Natural killer cell (primary cell): Measurements from ENCODE around the gene DTNBP1. TPM values are rescaled to one million over a fixed set of nuclear protein-coding genes. Genes with fewer than 3 reads are reported as not detected.

Source experiments
- ATAC-seq, 3 donors: fragments of 150-1000 bp in 2 of 3; fragments of 200-7000 bp in 1 of 3; cut with Tn5 transposase; 1 replicate in 1 of 3; 2 replicates in 2 of 3; pipeline ENCODE4 v1.10.0; 2021; ENCODE audit warnings: mild to moderate bottlenecking in 2 of 3, moderate library complexity in 2 of 3
- DNase-seq, 2 donors: peaks; one replicate each; pipeline versions ENCODE4 v3.0.0 to v3.0.0-alpha.2; 2013 to 2021; ENCODE audit warnings: mixed read lengths in 1 of 2
- H3K27ac ChIP-seq: one replicate; pipeline ENCODE4 v1.5.1; 2013; ENCODE audit warnings: mild to moderate bottlenecking, low read length
- H3K27me3 ChIP-seq: one replicate; pipeline ENCODE4 v1.6.1; 2013; ENCODE audit warnings: low read length; ENCODE audit not compliant: control insufficient read depth, insufficient read depth
- H3K36me3 ChIP-seq: one replicate; pipeline ENCODE4 v1.6.1; 2013; ENCODE audit warnings: low read length; ENCODE audit not compliant: control insufficient read depth, insufficient read depth
- H3K4me1 ChIP-seq: one replicate; pipeline ENCODE4 v1.6.1; 2013; ENCODE audit warnings: low read length; ENCODE audit not compliant: control insufficient read depth, insufficient read depth
- H3K4me3 ChIP-seq: one replicate; pipeline ENCODE4 v1.5.1; 2013; ENCODE audit warnings: low read length
- H3K9me3 ChIP-seq: one replicate; pipeline ENCODE4 v1.6.1; 2013; ENCODE audit warnings: low read length; ENCODE audit not compliant: control insufficient read depth, insufficient read depth
- H3K27ac Mint-ChIP-seq, 2 donors: one replicate each; pipeline ENCODE4 v1.8.0; 2022; ENCODE audit warnings: mild to moderate bottlenecking in 2 of 2, mixed read lengths in 2 of 2, moderate library complexity in 1 of 2
- H3K27me3 Mint-ChIP-seq, 2 donors: one replicate each; pipeline ENCODE4 v1.8.0; 2022; ENCODE audit warnings: low read depth in 2 of 2, mixed read lengths in 2 of 2
- H3K36me3 Mint-ChIP-seq: one replicate; pipeline ENCODE4 v1.8.0; 2022; ENCODE audit warnings: mixed read lengths
- H3K4me1 Mint-ChIP-seq, 2 donors: one replicate each; pipeline ENCODE4 v1.8.0; 2022; ENCODE audit warnings: mixed read lengths in 2 of 2
- H3K4me3 Mint-ChIP-seq: one replicate; pipeline ENCODE4 v1.8.0; 2022; ENCODE audit warnings: mild to moderate bottlenecking, moderate library complexity, mixed read lengths
- H3K9me3 Mint-ChIP-seq, 2 donors: one replicate each; pipeline ENCODE4 v1.8.0; 2022; ENCODE audit warnings: mixed read lengths in 2 of 2
- CTCF ChIP-seq: fragments of 200-600 bp; IDR thresholded peaks from one replicate; pipeline ENCODE4 v1.8.0; 2022; ENCODE audit warnings: antibody characterized with exemption
- WGBS: methylation state at CpG from one replicate; pipeline ENCODE4 v1.1.7; 2013; ENCODE audit warnings: missing lambda C conversion rate; ENCODE audit not compliant: insufficient coverage; 5-methylcytosine and 5-hydroxymethylcytosine counted together
- intact Hi-C: fragments of 100-400 bp; cut with micrococcal nuclease; formaldehyde crosslinking; loops from one replicate; pipeline ENCODE4 v1.14.2; 2022
- total RNA-seq, 4 donors: library from RNA; stranded (reverse); fragments of 120-200 nt in 1 of 4; gene quantifications; one replicate each; pipeline versions ENCODE4 v1.2.3 to v1.2.4, GENCODE V29; 2013 to 2022

The DTNBP1 gene
- total RNA-seq, 3 donors from 2014 or later (not counting 1 experiment from before 2014, with no cell fraction given), result 31.6 to 42.2 (median 38.4) TPM

- H3K9me3 Mint-ChIP-seq, result no peaks in the 10 kb centered on the region
- Histone ChIP-seq H3K36me3 (peaks cover 15% of the 10 kb centered on the region), H3K9me3 (no peaks in the 10 kb centered on the region), H3K27me3 (no peaks in the 10 kb centered on the region), H3K4me3 (no peak overlapping the region), H3K4me1 (peaks cover 11% of the 10 kb centered on the region), H3K27ac (no peak overlapping the region)
- TF ChIP-seq CTCF, result no peak
- DNase-seq (no peak), ATAC-seq (no peak)
- no peaks in the 10 kb centered on the region for H3K27me3 Mint-ChIP-seq
- H3K4me1 Mint-ChIP-seq, result peaks cover 33 to 83% of the 10 kb centered on the region in 2 donors
- H3K27ac Mint-ChIP-seq, result peak overlapping the region in 1 of 2 donors; percentile 58
- H3K36me3 Mint-ChIP-seq, result peaks cover 4% of the 10 kb centered on the region
- WGBS, result 77% methylated on average over 1 of the region's 1 CpG
- H3K4me3 Mint-ChIP-seq, result no peak overlapping the region
- intact Hi-C loops, result no loop called here
These were observed 32.6 kb downstream of the DTNBP1 start for GRCh38 chr6:15630202-15630601.

- no peak for TF ChIP-seq CTCF
- Histone ChIP-seq H3K9me3 (no peaks in the 10 kb centered on the region), H3K4me3 (no peak overlapping the region), H3K36me3 (peaks cover 17% of the 10 kb centered on the region), H3K27ac (no peak overlapping the region), H3K4me1 (peaks cover 11% of the 10 kb centered on the region), H3K27me3 (no peaks in the 10 kb centered on the region)
- DNase-seq (no peak), ATAC-seq (no peak)
- Mint-ChIP-seq H3K36me3 (peaks cover 9% of the 10 kb centered on the region), H3K27ac (peak overlapping the region in 1 of 2 donors; percentile 89), H3K9me3 (no peaks in the 10 kb centered on the region), H3K27me3 (no peaks in the 10 kb centered on the region), H3K4me3 (no peak overlapping the region), H3K4me1 (peaks cover 33 to 76% of the 10 kb centered on the region in 2 donors)
- intact Hi-C loops, result loop anchor here (5.0 to 10.0 kb wide), 4 partner anchors 37 to 505 kb away; partner anchors contain the start of gene JARID2
These were observed 33.3 kb downstream of the DTNBP1 start for GRCh38 chr6:15629487-15629886.

- Mint-ChIP-seq H3K9me3 (no peaks in the 10 kb centered on the region), H3K4me3 (peak overlapping the region; percentile 78), H3K27me3 (no peaks in the 10 kb centered on the region), H3K27ac (peak overlapping the region; percentile 62 to 89), H3K36me3 (peaks cover 9% of the 10 kb centered on the region), H3K4me1 (peaks cover 33 to 67% of the 10 kb centered on the region in 2 donors)
- TF ChIP-seq CTCF, result no peak
- Histone ChIP-seq H3K27ac (peak overlapping the region; percentile 71), H3K36me3 (peaks cover 17% of the 10 kb centered on the region), H3K27me3 (no peaks in the 10 kb centered on the region), H3K4me1 (peaks cover 11% of the 10 kb centered on the region), H3K4me3 (no peak overlapping the region), H3K9me3 (no peaks in the 10 kb centered on the region)
- ATAC-seq, result peak; percentile 82 to 98 (median 86)
- intact Hi-C loops, result loop anchor here (5.0 to 10.0 kb wide), 4 partner anchors 36 to 506 kb away; partner anchors contain the start of gene JARID2
- peak; percentile 56 to 61 for DNase-seq
- WGBS, result 60% methylated on average over 4 of the region's 7 CpGs
These were observed 34.2 kb downstream of the DTNBP1 start for GRCh38 chr6:15628499-15629131.

- WGBS, result no CpG with 5 or more reads among the region's 2 CpGs
- TF ChIP-seq CTCF, result no peak
- intact Hi-C loops, result loop anchor here (2.0 to 10.0 kb wide), 5 partner anchors 36 to 1417 kb away; partner anchors contain the start of gene JARID2
- peaks cover 14% of the 10 kb centered on the region for H3K4me1 ChIP-seq
- H3K36me3 ChIP-seq, result peaks cover 17% of the 10 kb centered on the region
- DNase-seq (no peak), ATAC-seq (no peak)
- Mint-ChIP-seq H3K9me3 (no peaks in the 10 kb centered on the region), H3K36me3 (peaks cover 9% of the 10 kb centered on the region), H3K27ac (peak overlapping the region; percentile 53 to 89), H3K4me1 (peaks cover 26 to 60% of the 10 kb centered on the region in 2 donors), H3K4me3 (peak overlapping the region; percentile 74), H3K27me3 (no peaks in the 10 kb centered on the region)
- H3K9me3 ChIP-seq, result no peaks in the 10 kb centered on the region
- peak overlapping the region; percentile 71 for H3K27ac ChIP-seq
- H3K27me3 ChIP-seq, result no peaks in the 10 kb centered on the region
- no peak overlapping the region for H3K4me3 ChIP-seq
These were observed 35.0 kb downstream of the DTNBP1 start for GRCh38 chr6:15627821-15628220.
